Measurements from ENCODE around the gene HS3ST5.
"Not testable (repeated sequence)": the region's sequence is repeated elsewhere in the genome, so short reads cannot be mapped to it uniquely, and the experiment has no call there.

The HS3ST5 gene

DNA sequence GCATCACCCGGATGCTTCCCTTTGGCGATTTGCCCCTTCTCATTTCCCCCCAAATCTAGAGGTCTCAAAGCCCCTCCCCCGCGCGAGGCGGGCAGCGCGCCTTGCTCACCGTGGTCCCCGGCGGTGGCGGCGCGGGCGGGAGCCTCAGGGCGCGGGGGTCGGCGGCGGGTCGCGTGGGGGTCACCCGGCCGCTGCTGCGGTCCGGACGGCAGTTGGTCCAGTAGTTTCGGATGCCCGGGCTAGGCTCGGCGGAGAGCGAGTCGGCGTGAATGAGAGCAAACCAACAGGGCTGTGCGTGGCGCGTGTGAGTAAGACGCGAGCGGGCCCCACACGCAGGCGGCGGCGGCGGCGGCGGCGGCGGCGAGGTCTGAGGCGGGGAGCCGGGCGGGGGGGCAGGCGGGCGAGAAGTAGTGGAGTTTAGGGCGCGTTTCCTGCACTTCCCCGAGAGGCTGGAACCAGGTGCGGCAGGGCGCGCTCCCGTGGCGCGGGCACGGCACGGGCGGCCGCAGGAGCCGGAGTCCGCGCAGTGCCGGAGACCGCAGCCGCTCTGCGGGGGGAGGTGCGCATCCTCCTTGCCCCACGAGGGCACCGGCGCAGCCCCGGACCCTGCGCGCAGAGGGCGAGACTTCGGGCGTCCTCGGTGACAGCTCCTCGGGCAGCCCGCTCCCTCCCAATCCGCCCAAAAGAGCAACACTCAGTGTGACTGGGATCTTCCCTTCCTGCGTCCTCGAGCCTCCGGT lies 567 bp downstream of the HS3ST5 start:
- peak overlapping the region; percentile 98 for H3K4me2 ChIP-seq
- H3K27ac ChIP-seq, result peak overlapping the region; percentile 22; the same call in 1 of the 2 replicates
- H3K27me3 ChIP-seq, result peaks cover 17% of the 10 kb centered on the region

DNA sequence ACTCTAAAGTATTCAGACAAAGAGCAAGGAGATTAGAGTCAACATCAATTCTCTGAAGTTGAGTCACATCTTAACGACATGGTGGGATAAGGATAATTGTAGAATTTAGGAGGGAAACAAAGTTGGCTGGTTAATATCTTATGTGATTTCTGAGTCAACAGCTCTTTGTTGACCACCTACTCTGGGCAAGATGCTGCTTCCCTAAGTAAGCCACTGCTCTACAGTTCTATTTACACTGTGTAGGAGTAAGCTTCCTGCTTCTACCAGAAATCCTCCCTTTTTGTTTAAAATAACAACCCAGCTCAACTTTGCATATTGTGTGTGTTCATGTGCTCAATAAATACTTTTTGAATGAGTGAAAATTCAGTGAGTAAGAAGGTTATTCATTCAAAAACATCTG lies 3.1 kb downstream of the HS3ST5 start:
- no peaks in the 10 kb centered on the region for H4K20me1 ChIP-seq
- TF ChIP-seq Cebpa-rat (IDR thresholded peaks at IDR 0.05), result no peak
- H3K36me3 ChIP-seq, result no peaks in the 10 kb centered on the region
- no peaks in the 10 kb centered on the region for H3K9me3 ChIP-seq
- no peak overlapping the region for H3K4me3 ChIP-seq
- peaks cover 16% of the 10 kb centered on the region; the same call in 1 of the 2 replicates for H3K4me1 ChIP-seq
- H3K27me3 ChIP-seq, result peaks cover 17% of the 10 kb centered on the region
- H3K9ac ChIP-seq, result no peak overlapping the region
- no peak overlapping the region for H3K27ac ChIP-seq
- no peak overlapping the region for H3K4me2 ChIP-seq

More for the DNA sequence above, 567 bp downstream of the HS3ST5 start:
- Histone ChIP-seq H3K4me1 (peaks cover 16% of the 10 kb centered on the region; the same call in 1 of the 2 replicates), H3K9me3 (no peaks in the 10 kb centered on the region), H4K20me1 (no peaks in the 10 kb centered on the region), H3K4me3 (peak overlapping the region; percentile 79), H3K36me3 (no peaks in the 10 kb centered on the region), H3K9ac (peak overlapping the region; percentile 66; the same call in 1 of the 2 replicates)
- no peak for TF ChIP-seq Cebpa-rat (IDR thresholded peaks at IDR 0.05)

- H4K20me1 ChIP-seq, result no peaks in the 10 kb centered on the region
- H3K4me1 ChIP-seq, result no peaks in the 10 kb centered on the region
- H3K27ac ChIP-seq, result no peak overlapping the region
- no peak for TF ChIP-seq Cebpa-rat (IDR thresholded peaks at IDR 0.05)
- H3K27me3 ChIP-seq, result no peaks in the 10 kb centered on the region
- H3K9ac ChIP-seq, result no peak overlapping the region
- no peak overlapping the region for H3K4me2 ChIP-seq
- H3K36me3 ChIP-seq, result no peaks in the 10 kb centered on the region
- no peak overlapping the region for H3K4me3 ChIP-seq
- no peaks in the 10 kb centered on the region for H3K9me3 ChIP-seq
Observed at GRCh38 chr6:114334237-114334636, 8.6 kb downstream of the HS3ST5 start.

- Histone ChIP-seq H3K4me2 (no peak overlapping the region), H3K4me3 (no peak overlapping the region), H3K4me1 (no peaks in the 10 kb centered on the region), H4K20me1 (no peaks in the 10 kb centered on the region), H3K36me3 (no peaks in the 10 kb centered on the region), H3K27ac (no peak overlapping the region), H3K9me3 (no peaks in the 10 kb centered on the region), H3K27me3 (no peaks in the 10 kb centered on the region), H3K9ac (no peak overlapping the region)
- no peak for TF ChIP-seq Cebpa-rat (IDR thresholded peaks at IDR 0.05)
Observed at GRCh38 chr6:114327074-114327473, 15.7 kb downstream of the HS3ST5 start.

DNA sequence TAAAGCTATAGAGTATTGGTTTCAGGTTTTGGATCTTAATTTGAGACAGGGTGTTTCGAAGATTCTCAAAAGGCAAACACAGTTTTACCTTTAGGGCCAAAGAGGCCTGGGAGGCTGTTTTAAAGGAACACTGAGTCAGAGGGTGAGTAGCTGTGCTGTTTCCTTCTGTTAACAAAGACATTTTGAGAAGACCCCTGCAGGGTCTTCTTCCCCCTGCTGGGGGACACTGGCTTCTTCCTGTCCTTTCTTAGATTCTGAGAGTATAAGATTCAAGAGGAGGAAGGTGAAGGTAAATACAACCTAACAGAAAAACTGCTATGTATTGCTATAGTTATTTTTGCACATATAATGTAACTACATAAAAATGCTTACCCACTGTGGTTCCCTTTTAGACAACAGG lies 19.0 kb downstream of the HS3ST5 start:
- Histone ChIP-seq H3K36me3 (no peaks in the 10 kb centered on the region), H3K9me3 (no peaks in the 10 kb centered on the region), H3K4me3 (no peak overlapping the region), H3K9ac (no peak overlapping the region), H3K27ac (no peak overlapping the region), H3K27me3 (no peaks in the 10 kb centered on the region), H3K4me1 (no peaks in the 10 kb centered on the region), H3K4me2 (no peak overlapping the region), H4K20me1 (no peaks in the 10 kb centered on the region)
- no peak for TF ChIP-seq Cebpa-rat (IDR thresholded peaks at IDR 0.05)

DNA sequence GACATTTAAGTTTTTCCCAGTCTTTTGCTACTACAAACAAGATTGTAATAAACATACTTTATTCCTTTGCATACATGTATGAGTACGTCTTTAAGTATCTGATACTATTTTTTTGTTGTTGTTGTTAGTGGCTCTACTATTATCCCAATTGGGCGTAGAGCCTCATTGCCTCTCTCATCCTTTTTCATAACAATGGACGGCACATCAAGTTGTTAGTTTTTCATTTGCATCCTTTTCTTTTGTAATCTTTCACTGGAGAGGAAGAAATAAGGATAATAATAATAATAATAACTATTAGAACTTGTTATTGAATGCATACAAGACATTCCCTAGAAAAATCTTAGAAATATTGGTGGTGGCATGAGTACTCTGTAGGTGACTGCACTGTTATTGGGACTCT lies 23.1 kb downstream of the HS3ST5 start:
- Histone ChIP-seq H3K9ac (no peak overlapping the region), H3K9me3 (no peaks in the 10 kb centered on the region), H3K36me3 (no peaks in the 10 kb centered on the region), H3K4me3 (no peak overlapping the region), H3K27ac (no peak overlapping the region), H4K20me1 (no peaks in the 10 kb centered on the region), H3K4me2 (no peak overlapping the region), H3K4me1 (peaks cover 11% of the 10 kb centered on the region), H3K27me3 (no peaks in the 10 kb centered on the region)
- TF ChIP-seq Cebpa-rat (IDR thresholded peaks at IDR 0.05), result no peak

DNA sequence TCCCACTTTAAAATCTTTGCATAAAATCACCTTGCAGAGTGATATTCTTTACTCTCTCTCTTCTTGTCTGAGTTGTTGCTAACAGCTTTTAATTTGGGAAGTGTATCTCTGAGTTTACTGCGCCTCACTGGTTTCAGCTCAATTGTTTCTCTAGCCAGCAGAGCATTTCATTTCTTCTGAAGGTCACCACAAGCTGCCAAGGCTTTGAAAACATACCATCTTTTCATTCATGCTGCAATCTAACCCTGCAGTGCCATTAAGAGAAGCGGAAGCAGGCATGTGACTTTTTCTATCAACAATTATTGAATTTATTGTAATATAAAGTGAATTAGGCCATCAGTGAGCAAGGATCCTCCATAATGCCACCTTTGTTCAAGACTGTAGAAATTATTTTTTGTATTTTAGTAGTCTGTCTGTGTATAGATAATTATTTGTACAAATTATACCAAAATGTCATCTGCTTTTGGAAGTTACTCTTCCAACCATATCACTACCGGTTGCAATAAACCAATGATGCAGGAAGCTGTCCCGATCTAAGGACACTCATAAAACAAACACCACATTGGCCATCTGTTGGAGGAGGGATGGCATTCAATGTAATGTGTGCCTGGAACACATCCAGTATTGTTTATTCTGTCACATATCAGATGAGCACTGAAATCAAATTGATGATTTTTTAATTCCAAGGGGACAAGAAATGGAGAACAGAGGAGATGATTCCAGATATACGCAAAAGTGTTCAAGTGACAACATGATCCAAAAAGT lies 26.8 kb downstream of the HS3ST5 start:
- no peak overlapping the region for H3K4me3 ChIP-seq
- no peaks in the 10 kb centered on the region for H3K27me3 ChIP-seq
- TF ChIP-seq Cebpa-rat (IDR thresholded peaks at IDR 0.05), result no peak
- no peak overlapping the region for H3K27ac ChIP-seq
- no peaks in the 10 kb centered on the region for H3K36me3 ChIP-seq
- no peaks in the 10 kb centered on the region for H4K20me1 ChIP-seq
- H3K9me3 ChIP-seq, result no peaks in the 10 kb centered on the region
- H3K4me2 ChIP-seq, result no peak overlapping the region
- H3K9ac ChIP-seq, result no peak overlapping the region
- peaks cover 11% of the 10 kb centered on the region for H3K4me1 ChIP-seq

GRCh38 chr6:114313816-114314215 lies 29.0 kb downstream of the HS3ST5 start:
- H3K27ac ChIP-seq, H3K4me2 ChIP-seq, H3K27me3 ChIP-seq, H3K36me3 ChIP-seq, H3K4me3 ChIP-seq, H4K20me1 ChIP-seq, H3K9ac ChIP-seq, H3K9me3 ChIP-seq: not testable (repeated sequence)
- peaks cover 11% of the 10 kb centered on the region for H3K4me1 ChIP-seq

DNA sequence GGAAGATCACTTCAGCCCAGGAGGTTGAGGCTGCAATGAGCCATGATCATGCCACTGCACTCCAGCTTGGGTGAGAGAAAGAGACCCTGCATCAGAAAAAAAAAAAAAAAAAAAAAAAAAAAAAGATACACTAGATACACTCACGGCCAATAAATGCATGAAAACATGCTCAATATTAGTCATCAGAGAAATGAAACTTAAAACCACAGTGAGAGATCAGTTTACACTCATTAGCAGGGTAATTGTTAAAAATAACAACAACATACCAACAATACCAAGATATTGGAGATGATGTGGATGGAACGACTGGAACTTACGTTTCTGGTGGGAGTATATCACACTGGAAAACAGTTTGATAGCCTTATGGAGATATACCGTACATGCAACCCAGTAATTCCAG lies 29.9 kb downstream of the HS3ST5 start:
- Histone ChIP-seq H3K9me3 (no peaks in the 10 kb centered on the region), H3K4me3 (no peak overlapping the region), H3K9ac (no peak overlapping the region), H4K20me1 (no peaks in the 10 kb centered on the region), H3K4me1 (peaks cover 11% of the 10 kb centered on the region), H3K27ac (no peak overlapping the region), H3K27me3 (no peaks in the 10 kb centered on the region), H3K4me2 (no peak overlapping the region), H3K36me3 (no peaks in the 10 kb centered on the region)
- no peak for TF ChIP-seq Cebpa-rat (IDR thresholded peaks at IDR 0.05)

- Histone ChIP-seq H3K4me2 (no peak overlapping the region), H3K9me3 (0 out of 2 replicates have a peak, but pooled peaks cover 5% of the 10 kb centered on the region), H3K27me3 (no peaks in the 10 kb centered on the region), H3K27ac (no peak overlapping the region), H3K36me3 (no peaks in the 10 kb centered on the region), H3K9ac (no peak overlapping the region), H3K4me3 (no peak overlapping the region), H4K20me1 (no peaks in the 10 kb centered on the region), H3K4me1 (no peaks in the 10 kb centered on the region)
- no peak; the same call in 1 of the 2 replicates for TF ChIP-seq Cebpa-rat (IDR thresholded peaks at IDR 0.05)
Observed at GRCh38 chr6:114310053-114310452, 32.8 kb downstream of the HS3ST5 start.

All from BLaER1 (cell line).